Subcutaneous adipose tissue (tissue), 4 donors: ENCODE results near the gene GJD3. TPM values are rescaled to one million over a fixed set of nuclear protein-coding genes. Genes with fewer than 3 reads are reported as not detected.

Experiments used
- total RNA-seq, 4 donors: library from RNA; depleted of rRNA; stranded (reverse); fragments of >200 nt; gene quantifications; one replicate each; pipeline ENCODE4 v1.1.0, GENCODE V29; 2016
- TF ChIP-seq, protein P1 (sequence below): fragments of 450-650 bp; IDR thresholded peaks from one replicate; pipeline ENCODE4 v1.5.1; 2016; ENCODE audit warnings: low read depth, mild to moderate bottlenecking, control low read depth, antibody characterized with exemption, moderate library complexity

The GJD3 gene, protein sequence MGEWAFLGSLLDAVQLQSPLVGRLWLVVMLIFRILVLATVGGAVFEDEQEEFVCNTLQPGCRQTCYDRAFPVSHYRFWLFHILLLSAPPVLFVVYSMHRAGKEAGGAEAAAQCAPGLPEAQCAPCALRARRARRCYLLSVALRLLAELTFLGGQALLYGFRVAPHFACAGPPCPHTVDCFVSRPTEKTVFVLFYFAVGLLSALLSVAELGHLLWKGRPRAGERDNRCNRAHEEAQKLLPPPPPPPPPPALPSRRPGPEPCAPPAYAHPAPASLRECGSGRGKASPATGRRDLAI
- total RNA-seq = under 1 TPM in 1 of 4 donors, not detected in 3; 0.94 TPM

GRCh38 chr17:40364121-40364861 is at the start of gene GJD3:
Gene GJD3, minus strand, starts transcription at chr17:40364737. Its CDS starts 922 bp downstream, at chr17:40363815.
- TF ChIP-seq, protein P1, sequence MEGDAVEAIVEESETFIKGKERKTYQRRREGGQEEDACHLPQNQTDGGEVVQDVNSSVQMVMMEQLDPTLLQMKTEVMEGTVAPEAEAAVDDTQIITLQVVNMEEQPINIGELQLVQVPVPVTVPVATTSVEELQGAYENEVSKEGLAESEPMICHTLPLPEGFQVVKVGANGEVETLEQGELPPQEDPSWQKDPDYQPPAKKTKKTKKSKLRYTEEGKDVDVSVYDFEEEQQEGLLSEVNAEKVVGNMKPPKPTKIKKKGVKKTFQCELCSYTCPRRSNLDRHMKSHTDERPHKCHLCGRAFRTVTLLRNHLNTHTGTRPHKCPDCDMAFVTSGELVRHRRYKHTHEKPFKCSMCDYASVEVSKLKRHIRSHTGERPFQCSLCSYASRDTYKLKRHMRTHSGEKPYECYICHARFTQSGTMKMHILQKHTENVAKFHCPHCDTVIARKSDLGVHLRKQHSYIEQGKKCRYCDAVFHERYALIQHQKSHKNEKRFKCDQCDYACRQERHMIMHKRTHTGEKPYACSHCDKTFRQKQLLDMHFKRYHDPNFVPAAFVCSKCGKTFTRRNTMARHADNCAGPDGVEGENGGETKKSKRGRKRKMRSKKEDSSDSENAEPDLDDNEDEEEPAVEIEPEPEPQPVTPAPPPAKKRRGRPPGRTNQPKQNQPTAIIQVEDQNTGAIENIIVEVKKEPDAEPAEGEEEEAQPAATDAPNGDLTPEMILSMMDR = no peak

DNA sequence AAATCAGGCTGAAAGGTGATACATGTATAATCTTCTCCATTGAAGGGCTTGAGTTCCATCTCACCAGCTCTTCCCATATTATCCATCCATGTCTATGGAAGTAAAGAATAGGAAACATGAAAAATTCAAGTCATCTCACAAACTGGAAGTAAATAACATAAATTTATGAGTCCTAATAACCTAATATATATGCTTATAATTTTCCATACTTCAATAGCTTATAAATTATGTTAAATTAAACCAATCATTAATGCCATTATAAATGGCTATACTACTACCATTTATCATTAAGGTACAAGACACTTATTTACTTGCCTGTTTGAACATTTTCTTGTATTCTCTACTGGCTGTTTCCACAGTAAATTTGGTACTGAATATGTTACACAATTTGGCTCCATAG is 48.3 kb upstream of the GJD3 start:
- TF ChIP-seq, protein P1 = no peak

GRCh38 chr17:40411821-40412220 is 47.3 kb upstream of the GJD3 start:
- TF ChIP-seq, protein P1 = no peak

DNA sequence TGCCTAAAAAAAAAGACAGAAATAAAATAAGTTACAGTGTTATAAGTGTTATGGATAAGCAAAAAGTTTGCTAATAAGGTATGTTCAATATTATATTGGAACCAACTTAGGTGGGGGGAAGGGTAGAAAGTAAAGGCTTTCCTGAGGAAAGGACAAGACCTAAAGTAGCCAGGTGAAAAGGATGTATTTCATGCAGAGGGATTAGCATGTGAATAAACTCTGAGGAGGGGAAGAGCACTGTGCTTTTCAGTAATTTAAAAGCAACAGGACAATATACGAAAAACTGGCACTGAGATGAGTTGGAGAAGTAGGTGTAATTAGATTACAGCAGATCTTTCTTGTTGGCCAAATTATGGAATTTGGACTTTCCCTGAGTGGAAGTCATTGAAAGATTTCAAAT is 45.5 kb upstream of the GJD3 start:
- TF ChIP-seq, protein P1 = no peak

GRCh38 chr17:40407460-40407859 is 42.9 kb upstream of the GJD3 start:
- TF ChIP-seq, protein P1 = no peak

GRCh38 chr17:40404003-40404402 is 39.5 kb upstream of the GJD3 start:
- TF ChIP-seq, protein P1 = no peak

- TF ChIP-seq, protein P1 = no peak
Observed at GRCh38 chr17:40402668-40403067, 38.1 kb upstream of the GJD3 start.
